SK-N-SH treated with all-trans-retinoic acid at 6 μM for 48 hours (cell line): Measurements from ENCODE around the gene RSF1.

Experiments
- BACH2 ChIP-seq: fragments of 250-450 bp; sonication (Bioruptor Pico); IDR thresholded peaks from 2 replicates; pipeline ENCODE4 v1.9.0; 2021; ENCODE audit warnings: mild to moderate bottlenecking, borderline replicate concordance
- ESRRG ChIP-seq: fragments of 250-450 bp; sonication (Bioruptor Pico); IDR thresholded peaks from 2 replicates; pipeline ENCODE4 v1.6.1; 2021; ENCODE audit warnings: mild to moderate bottlenecking
- ISL1 ChIP-seq: fragments of 250-450 bp; sonication (Bioruptor Pico); IDR thresholded peaks from 2 replicates; pipeline ENCODE4 v2.1.2; 2022; ENCODE audit warnings: mild to moderate bottlenecking, moderate library complexity
- TOX ChIP-seq: fragments of 250-450 bp; sonication (Bioruptor Pico); IDR thresholded peaks from 2 replicates; pipeline ENCODE4 v1.8.0; 2021; ENCODE audit warnings: mild to moderate bottlenecking, moderate library complexity, borderline replicate concordance
- ZC3H10 ChIP-seq: fragments of 250-450 bp; sonication (Bioruptor Pico); IDR thresholded peaks from 2 replicates; pipeline ENCODE4 v1.5.1; 2021; ENCODE audit warnings: mild to moderate bottlenecking, moderate library complexity
- ZFP30 ChIP-seq: fragments of 450-650 bp; formaldehyde crosslinking; IDR thresholded peaks from 2 replicates; pipeline ENCODE4 v1.5.0; 2022; ENCODE audit warnings: mild to moderate bottlenecking, moderate library complexity
- ZNF565 ChIP-seq: fragments of 450-650 bp; formaldehyde crosslinking; conservative IDR thresholded peaks from 2 replicates; pipeline ENCODE4 v1.5.0; 2020; ENCODE audit warnings: low read depth, mild to moderate bottlenecking, moderate library complexity
- ZNF8 ChIP-seq: fragments of 450-650 bp; formaldehyde crosslinking; IDR thresholded peaks from 2 replicates; pipeline ENCODE4 v1.5.0; 2020; ENCODE audit warnings: mild to moderate bottlenecking, moderate library complexity
- TF ChIP-seq, protein P1 (sequence below): fragments of 250-450 bp; sonication (Bioruptor Pico); IDR thresholded peaks from 2 replicates; pipeline ENCODE4 v1.5.1; 2020; ENCODE audit warnings: low read depth, mild to moderate bottlenecking, moderate library complexity

- TF ChIP-seq ZFP30 (no peak), TOX (no peak), ZNF565 (CRISPR knock-in tag) (no peak), BACH2 (CRISPR knock-in tag) (no peak), ESRRG (CRISPR knock-in tag) (no peak), ZNF8 (no peak), ZC3H10 (CRISPR knock-in tag) (no peak), ISL1 (CRISPR knock-in tag) (no peak)
- TF ChIP-seq, protein P1, sequence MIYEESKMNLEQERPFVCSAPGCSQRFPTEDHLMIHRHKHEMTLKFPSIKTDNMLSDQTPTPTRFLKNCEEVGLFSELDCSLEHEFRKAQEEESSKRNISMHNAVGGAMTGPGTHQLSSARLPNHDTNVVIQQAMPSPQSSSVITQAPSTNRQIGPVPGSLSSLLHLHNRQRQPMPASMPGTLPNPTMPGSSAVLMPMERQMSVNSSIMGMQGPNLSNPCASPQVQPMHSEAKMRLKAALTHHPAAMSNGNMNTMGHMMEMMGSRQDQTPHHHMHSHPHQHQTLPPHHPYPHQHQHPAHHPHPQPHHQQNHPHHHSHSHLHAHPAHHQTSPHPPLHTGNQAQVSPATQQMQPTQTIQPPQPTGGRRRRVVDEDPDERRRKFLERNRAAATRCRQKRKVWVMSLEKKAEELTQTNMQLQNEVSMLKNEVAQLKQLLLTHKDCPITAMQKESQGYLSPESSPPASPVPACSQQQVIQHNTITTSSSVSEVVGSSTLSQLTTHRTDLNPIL (CRISPR knock-in tag), result no peak
Measured at GRCh38 chr11:77752516-77752915, 68.0 kb downstream of the RSF1 start.
